Measurements from ENCODE around the gene FPGS.

FPGS gene

GRCh38 chr9:127758843-127759242 lies 43.8 kb upstream of the FPGS start:
- no peak for TF ChIP-seq CTCF (IDR thresholded peaks at IDR 0.05; ENCODE audit: insufficient read depth, missing control alignments)
- DNase-seq (ENCODE audit: insufficient read length, low spot score) (no peak), FAIRE-seq (no peak)

- DNase-seq (ENCODE audit: insufficient read length, low spot score) (no peak), FAIRE-seq (no peak)
- no peak for TF ChIP-seq CTCF (IDR thresholded peaks at IDR 0.05; ENCODE audit: insufficient read depth, missing control alignments)
Measured at GRCh38 chr9:127761061-127761460, 41.6 kb upstream of the FPGS start.

GRCh38 chr9:127761491-127761956 lies 41.2 kb upstream of the FPGS start:
- FAIRE-seq (no peak), DNase-seq (ENCODE audit: insufficient read length, low spot score) (no peak)
- TF ChIP-seq CTCF (IDR thresholded peaks at IDR 0.05; ENCODE audit: insufficient read depth, missing control alignments), result no peak

GRCh38 chr9:127762111-127762676 lies 40.5 kb upstream of the FPGS start:
- no peak for TF ChIP-seq CTCF (IDR thresholded peaks at IDR 0.05; ENCODE audit: insufficient read depth, missing control alignments)
- FAIRE-seq (no peak), DNase-seq (ENCODE audit: insufficient read length, low spot score) (no peak)

- peak; percentile 22 for TF ChIP-seq CTCF (IDR thresholded peaks at IDR 0.05; ENCODE audit: insufficient read depth, missing control alignments)
- FAIRE-seq (no peak), DNase-seq (ENCODE audit: insufficient read length, low spot score) (no peak)
Measured at GRCh38 chr9:127763918-127764384, 38.7 kb upstream of the FPGS start.

- DNase-seq (ENCODE audit: insufficient read length, low spot score) (no peak), FAIRE-seq (no peak)
- TF ChIP-seq CTCF (IDR thresholded peaks at IDR 0.05; ENCODE audit: insufficient read depth, missing control alignments), result no peak
Measured at GRCh38 chr9:127765418-127765817, 37.3 kb upstream of the FPGS start.

- FAIRE-seq (no peak), DNase-seq (ENCODE audit: insufficient read length, low spot score) (no peak)
- no peak for TF ChIP-seq CTCF (IDR thresholded peaks at IDR 0.05; ENCODE audit: insufficient read depth, missing control alignments)
Measured at GRCh38 chr9:127767410-127767809, 35.3 kb upstream of the FPGS start.

Measured in D721Med (cell line).